ENCODE measurements around the gene BRMS1. TPM values are rescaled to one million over a fixed set of nuclear protein-coding genes. Genes with fewer than 3 reads are reported as not detected.
"Not testable (repeated sequence)": the region's sequence is repeated elsewhere in the genome, so short reads cannot be mapped to it uniquely, and the experiment has no call there.

Gene BRMS1
- total RNA-seq, 2 experiments from 2014 or later = 55.3 to 56.8 TPM

DNA sequence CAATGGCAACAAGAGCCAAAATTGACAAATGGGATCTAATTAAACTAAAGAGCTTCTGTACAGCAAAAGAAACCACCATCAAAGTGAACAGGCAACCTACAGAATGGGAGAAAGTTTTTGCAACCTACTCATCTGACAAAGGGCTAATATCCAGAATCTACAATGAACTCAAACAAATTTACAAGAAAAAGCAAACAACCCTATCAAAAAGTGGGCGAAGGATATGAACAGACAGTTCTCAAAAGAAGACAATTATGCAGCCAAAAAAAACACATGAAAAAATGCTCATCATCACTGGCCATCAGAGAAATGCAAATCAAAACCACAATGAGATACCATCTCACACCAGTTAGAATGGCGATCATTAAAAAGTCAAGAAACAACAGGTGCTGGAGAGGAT is 24.6 kb downstream of the BRMS1 start:
- H3K4me3 Mint-ChIP-seq; ATAC-seq; H3K27me3 Mint-ChIP-seq; CTCF ChIA-PET; DNase-seq; H3K27ac Mint-ChIP-seq; H3K9me3 Mint-ChIP-seq (ENCODE audit: low read depth): not testable (repeated sequence)
- H3K4me1 Mint-ChIP-seq = peaks cover 57% of the 10 kb centered on the region
- H3K36me3 Mint-ChIP-seq = peaks cover 18% of the 10 kb centered on the region

DNA sequence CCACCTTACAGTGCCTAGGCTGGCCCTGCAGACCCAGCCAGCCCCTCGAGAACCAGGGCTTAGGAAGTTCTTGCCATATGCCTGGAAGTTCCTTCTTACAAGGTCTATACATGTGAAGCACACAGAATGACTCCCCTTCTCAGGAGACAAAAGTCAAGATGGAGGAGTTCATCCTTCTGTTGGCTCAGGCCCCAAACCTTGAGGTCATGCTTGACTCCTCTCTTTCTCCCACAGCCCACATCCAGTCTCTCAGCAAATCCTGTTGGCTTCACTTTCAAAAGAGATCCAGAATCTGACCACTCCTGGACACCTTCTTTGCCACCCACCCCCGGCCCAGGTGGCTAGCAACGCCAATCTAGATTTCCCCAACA is 26.3 kb downstream of the BRMS1 start:
- H3K9me3 Mint-ChIP-seq (ENCODE audit: low read depth) = peaks cover 2% of the 10 kb centered on the region
- DNase-seq = no peak
- H3K36me3 Mint-ChIP-seq = peaks cover 20% of the 10 kb centered on the region
- H3K4me3 Mint-ChIP-seq = peak overlapping the region; percentile 19
- peak overlapping the region; percentile 99 for H3K27ac Mint-ChIP-seq
- CTCF ChIA-PET = interaction anchor here (0.9 to 2.7 kb wide), 4 partner anchors 8 to 53 kb away, joined by 5 to 14 read pairs (median 10); partner anchors contain the start of genes RIN1 and SLC29A2
- no peaks in the 10 kb centered on the region for H3K27me3 Mint-ChIP-seq
- ATAC-seq = no peak
- peaks cover 58% of the 10 kb centered on the region for H3K4me1 Mint-ChIP-seq

DNA sequence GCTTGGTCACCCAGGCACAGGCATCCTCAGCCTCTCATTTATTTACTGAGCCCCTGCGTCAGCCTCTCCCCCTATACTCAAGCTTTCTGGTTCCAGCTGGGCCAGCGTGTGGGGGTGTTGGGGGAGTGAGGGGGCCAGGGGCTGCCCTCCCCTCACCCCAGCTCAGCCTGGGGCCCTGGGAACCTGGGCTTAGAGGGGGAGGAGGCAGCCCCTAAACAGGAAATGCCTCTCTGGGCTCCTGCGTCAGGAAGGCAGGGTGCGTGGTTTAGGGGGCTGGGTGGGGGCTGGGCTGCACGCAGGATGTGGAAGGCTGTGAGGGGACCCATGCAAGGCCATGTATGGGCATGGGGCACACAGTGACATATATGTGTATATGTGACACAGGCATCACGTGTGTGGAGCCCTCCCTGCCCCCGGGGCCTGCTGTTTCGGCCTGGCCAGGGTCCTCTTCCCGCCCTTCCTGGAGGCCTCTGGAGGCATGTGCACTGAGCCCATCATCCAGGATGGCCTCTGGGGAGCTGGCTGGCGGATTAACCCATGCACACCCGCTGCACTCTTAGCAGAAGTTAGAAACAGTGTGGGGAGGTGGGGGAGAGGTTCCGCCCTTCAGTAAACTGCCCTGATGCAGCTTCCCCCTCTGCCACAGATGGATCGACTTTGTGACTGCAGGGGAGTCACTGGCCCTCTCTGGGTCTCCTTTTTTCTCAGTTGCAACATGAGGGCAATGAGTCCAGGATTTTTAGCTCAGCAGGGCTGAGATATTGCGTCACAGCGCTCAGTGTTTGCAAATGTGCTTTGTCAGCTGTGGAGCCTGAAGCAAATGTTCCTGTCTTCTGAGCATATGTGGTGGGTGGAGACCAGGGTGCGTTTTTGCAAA is 26.9 kb downstream of the BRMS1 start:
- Mint-ChIP-seq H3K4me1 (peaks cover 60% of the 10 kb centered on the region), H3K9me3 (ENCODE audit: low read depth) (peaks cover 2% of the 10 kb centered on the region), H3K4me3 (peak overlapping the region; percentile 56), H3K27ac (peak overlapping the region; percentile 99), H3K36me3 (peaks cover 20% of the 10 kb centered on the region), H3K27me3 (no peaks in the 10 kb centered on the region)
- CTCF ChIA-PET = interaction anchor here (0.9 to 2.7 kb wide), 10 partner anchors 9 to 121 kb away, joined by 3 to 14 read pairs (median 4); partner anchors contain the start of genes MRPL11, RIN1, SLC29A2 and YIF1A
- DNase-seq (peak; percentile 95), ATAC-seq (peak; percentile 77)

DNA sequence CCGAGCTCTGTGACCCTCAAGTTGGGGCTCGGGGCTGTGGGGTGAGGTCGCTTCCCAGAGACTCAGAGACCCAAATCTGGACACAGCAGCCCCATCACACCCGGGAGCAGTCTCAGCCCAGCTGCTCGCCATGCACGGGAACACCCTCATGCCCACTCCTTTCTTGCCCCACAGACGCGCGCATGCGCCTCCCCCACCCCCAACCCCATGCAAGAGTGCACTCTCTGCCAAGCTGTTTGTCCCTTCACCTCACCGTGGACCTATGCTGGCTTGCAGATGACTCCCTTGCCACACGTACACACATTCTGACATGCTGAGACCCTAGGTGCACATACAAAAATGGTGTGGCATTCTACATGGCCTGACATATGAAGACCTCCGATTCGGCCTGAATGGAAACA is 27.6 kb downstream of the BRMS1 start:
- Mint-ChIP-seq H3K4me1 (peaks cover 59% of the 10 kb centered on the region), H3K27ac (peak overlapping the region; percentile 99), H3K27me3 (no peaks in the 10 kb centered on the region), H3K4me3 (peak overlapping the region; percentile 56), H3K36me3 (peaks cover 20% of the 10 kb centered on the region), H3K9me3 (ENCODE audit: low read depth) (peaks cover 2% of the 10 kb centered on the region)
- ATAC-seq (peak; percentile 15), DNase-seq (peak; percentile 79)
- CTCF ChIA-PET = interaction anchor here (0.8 to 2.7 kb wide), 10 partner anchors 9 to 121 kb away, joined by 3 to 14 read pairs (median 4); partner anchors contain the start of genes MRPL11, RIN1 and YIF1A

DNA sequence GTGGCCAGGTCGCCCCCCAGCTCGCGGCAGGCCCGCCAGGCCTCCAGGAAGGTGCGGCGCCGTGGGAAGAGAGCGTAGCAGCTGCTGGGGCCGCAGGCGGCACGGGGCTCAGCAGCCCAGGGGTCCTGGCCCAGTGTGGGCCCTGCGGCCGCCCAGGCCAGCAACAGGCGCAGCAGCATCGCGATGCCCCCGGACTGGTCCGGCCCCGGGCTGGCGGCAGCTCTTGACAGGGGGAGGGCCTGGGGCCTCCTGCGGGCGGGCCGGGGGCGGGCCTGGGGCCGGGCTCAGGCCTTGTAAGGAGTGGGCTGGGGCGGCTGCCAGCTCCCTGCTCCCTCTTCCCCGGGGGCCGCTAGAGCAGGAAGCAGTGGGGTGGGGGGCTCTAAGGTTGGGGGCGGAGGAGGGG is 28.1 kb downstream of the BRMS1 start, which contains the start of gene CD248:
CD248 (minus strand) TSS at position 196 of the 403 bp plus-strand sequence; CDS start at position 179, 17 bp downstream.
- peak within 1 kb of the TSS; percentile 99 for H3K27ac Mint-ChIP-seq
- CTCF ChIA-PET = interaction anchor here (0.8 to 2.7 kb wide), 9 partner anchors 10 to 122 kb away, joined by 3 to 14 read pairs (median 4); partner anchors contain the start of genes MRPL11, RIN1 and YIF1A
- H3K36me3 Mint-ChIP-seq = peaks cover 20% of the 10 kb centered on the region
- H3K9me3 Mint-ChIP-seq (ENCODE audit: low read depth) = peaks cover 2% of the 10 kb centered on the region
- peak within 1 kb of the TSS; percentile 69 for H3K4me3 Mint-ChIP-seq
- H3K27me3 Mint-ChIP-seq = no peaks in the 10 kb centered on the region
- peaks cover 59% of the 10 kb centered on the region for H3K4me1 Mint-ChIP-seq
- ATAC-seq (peak; percentile 8), DNase-seq (peak; percentile 68)

DNA sequence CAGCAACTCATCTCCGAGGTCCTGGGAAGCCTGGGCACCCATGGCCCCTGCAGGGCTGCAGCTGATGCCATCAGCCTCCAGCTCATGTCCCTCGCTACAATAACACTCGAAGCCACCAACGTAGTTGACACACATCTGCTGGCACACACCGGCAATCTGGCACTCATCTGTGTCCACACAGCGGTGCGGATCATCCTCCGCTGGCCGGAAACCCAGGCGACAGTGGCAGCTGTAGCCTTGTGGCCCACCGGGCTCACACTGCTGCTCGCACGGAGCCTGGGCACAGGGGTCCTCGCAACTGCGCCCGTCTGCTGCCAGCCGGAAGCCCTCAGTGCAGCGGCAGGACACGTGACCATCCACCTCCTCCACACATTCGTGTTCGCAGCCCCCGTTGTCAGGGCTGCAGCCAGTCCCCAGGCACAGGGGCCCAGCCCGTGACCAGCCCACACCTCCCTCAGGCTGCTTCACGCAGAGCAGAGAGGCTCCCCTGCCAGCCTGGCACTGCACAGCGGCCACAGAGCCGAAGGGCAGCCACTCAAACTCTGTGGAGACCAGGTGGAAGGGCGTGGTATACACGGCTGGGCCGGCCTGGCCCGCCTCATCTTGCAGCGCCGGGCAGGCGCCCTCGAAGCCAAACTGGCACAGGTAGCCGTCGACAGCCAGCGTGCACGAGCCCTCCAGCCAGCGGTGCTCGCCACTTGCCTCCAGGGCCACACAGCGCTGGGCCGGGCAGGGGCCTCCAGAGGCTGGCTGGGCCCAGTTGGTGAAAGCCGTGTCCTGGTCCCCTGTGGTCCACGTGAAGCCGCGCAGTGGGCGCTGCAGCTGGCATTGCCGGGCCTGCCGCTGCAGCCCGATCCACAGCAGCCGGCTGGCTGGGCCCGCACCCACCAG is 28.7 kb downstream of the BRMS1 start:
- Mint-ChIP-seq H3K4me1 (peaks cover 63% of the 10 kb centered on the region), H3K9me3 (ENCODE audit: low read depth) (peaks cover 2% of the 10 kb centered on the region), H3K27me3 (no peaks in the 10 kb centered on the region), H3K27ac (peak overlapping the region; percentile 82), H3K4me3 (peak overlapping the region; percentile 69), H3K36me3 (peaks cover 20% of the 10 kb centered on the region)
- CTCF ChIA-PET = interaction anchor here (0.8 to 7.0 kb wide), 7 partner anchors 11 to 70 kb away, joined by 3 to 174 read pairs (median 6); partner anchors contain the start of genes RIN1 and YIF1A
- peak; percentile 61 for DNase-seq
- ATAC-seq = no peak

DNA sequence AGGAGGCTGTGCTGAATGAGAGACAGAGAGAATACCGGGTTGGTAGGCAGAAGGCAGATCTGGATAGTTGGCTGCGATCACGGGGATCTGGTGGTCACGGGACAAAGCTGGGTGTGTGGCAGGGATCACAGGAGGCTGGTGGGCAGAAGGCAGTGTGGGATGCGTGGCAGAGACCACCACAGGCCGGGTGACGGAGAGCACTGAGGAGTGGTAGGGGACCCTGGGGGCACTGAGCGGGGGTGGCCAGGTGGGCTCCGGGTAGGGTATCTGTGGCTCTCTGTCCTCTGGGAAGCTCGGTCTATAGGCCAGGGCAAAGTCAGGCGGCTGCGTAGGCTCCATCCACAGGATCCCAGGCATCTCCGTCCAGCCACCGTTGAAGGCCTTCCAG is 29.4 kb downstream of the BRMS1 start:
- H3K27ac Mint-ChIP-seq = peak overlapping the region; percentile 82
- no peak for ATAC-seq
- H3K9me3 Mint-ChIP-seq (ENCODE audit: low read depth) = peaks cover 2% of the 10 kb centered on the region

DNA sequence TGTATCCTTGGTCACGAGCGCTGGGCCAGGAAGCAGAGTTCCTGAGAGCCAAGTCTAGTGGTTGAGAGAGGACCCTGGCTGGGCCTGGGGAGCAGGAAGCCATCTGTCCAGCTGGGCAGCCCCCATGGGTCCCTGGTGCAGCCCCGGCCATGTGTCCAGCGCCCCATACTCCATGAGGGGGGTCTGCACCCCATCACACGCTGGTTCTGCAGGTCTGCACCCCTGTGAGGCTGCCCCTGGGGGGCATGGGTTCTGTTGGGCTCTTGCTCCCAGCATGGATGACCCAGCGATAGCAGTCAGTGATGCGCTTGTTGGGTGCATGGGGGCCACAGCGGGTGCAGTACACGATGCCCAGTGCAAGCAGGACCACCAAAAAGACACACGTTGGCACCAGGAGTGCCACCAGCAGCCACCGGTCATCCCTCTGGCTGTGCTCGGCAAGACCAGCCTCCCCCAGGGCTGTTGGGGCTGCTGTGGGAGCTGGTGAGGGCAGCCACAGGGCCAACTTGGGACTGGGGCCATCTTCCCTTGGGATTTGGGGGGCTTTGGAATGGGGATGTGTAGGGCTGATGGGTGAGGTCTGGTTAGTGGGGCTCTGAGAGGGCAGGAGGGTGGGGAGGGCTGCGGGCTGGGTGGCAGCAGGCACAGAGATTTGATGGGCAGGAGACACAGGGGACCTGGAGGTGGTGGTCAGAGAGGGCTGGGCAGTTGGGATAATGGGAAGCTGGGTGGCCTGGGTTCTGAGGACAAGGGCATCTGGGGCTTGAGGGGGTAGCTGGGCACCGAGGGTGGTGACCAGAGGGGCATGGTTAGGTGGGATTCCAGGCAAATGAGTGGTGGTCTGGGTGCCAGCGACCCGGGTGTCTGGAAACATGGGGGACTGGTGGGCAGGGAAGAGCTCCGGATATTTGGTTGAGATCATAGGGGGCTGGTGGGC is 30.1 kb downstream of the BRMS1 start:
- Mint-ChIP-seq H3K27me3 (no peaks in the 10 kb centered on the region), H3K9me3 (ENCODE audit: low read depth) (no peaks in the 10 kb centered on the region), H3K27ac (peak overlapping the region; percentile 91), H3K4me1 (peaks cover 59% of the 10 kb centered on the region), H3K4me3 (peak overlapping the region; percentile 89), H3K36me3 (peaks cover 15% of the 10 kb centered on the region)
- CTCF ChIA-PET = interaction anchor here (1.0 to 7.0 kb wide), 3 partner anchors 11 to 28 kb away, joined by 3 to 174 read pairs (median 75); partner anchors contain the start of gene RIN1
- no peak for DNase-seq
- no peak for ATAC-seq

More for the DNA sequence above, 29.4 kb downstream of the BRMS1 start:
- DNase-seq = no peak
- Mint-ChIP-seq H3K4me1 (peaks cover 63% of the 10 kb centered on the region), H3K36me3 (peaks cover 20% of the 10 kb centered on the region), H3K27me3 (no peaks in the 10 kb centered on the region), H3K4me3 (peak overlapping the region; percentile 69)
- CTCF ChIA-PET = interaction anchor here (1.0 to 7.0 kb wide), 2 partner anchors 17 to 29 kb away, joined by 3 to 174 read pairs; partner anchors contain the start of gene RIN1

DNA sequence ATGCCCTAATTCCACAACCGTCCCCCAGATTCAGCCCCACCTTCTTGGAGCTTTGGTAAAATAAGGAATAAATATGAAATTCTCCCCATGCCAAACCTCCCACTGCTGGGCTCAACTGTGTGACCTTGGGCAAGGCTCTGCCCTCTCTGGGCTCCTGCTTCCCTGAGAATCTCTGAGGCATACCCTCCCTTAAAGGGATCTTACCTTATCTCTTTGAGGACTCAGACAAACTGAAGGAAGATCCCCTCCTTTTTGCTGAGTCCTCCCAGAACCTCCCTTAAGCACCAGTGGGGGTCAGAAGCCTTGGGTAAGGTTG is 30.8 kb downstream of the BRMS1 start:
- CTCF ChIA-PET = interaction anchor here (2.0 to 7.0 kb wide), 5 partner anchors 12 to 95 kb away, joined by 5 to 174 read pairs (median 75); partner anchors contain the start of gene RIN1
- H3K9me3 Mint-ChIP-seq (ENCODE audit: low read depth) = no peaks in the 10 kb centered on the region
- peaks cover 53% of the 10 kb centered on the region for H3K4me1 Mint-ChIP-seq
- H3K4me3 Mint-ChIP-seq = peak overlapping the region; percentile 89
- DNase-seq (no peak), ATAC-seq (no peak)
- H3K36me3 Mint-ChIP-seq = peaks cover 13% of the 10 kb centered on the region
- H3K27ac Mint-ChIP-seq = peak overlapping the region; percentile 91
- H3K27me3 Mint-ChIP-seq = peaks cover under 1% of the 10 kb centered on the region

DNA sequence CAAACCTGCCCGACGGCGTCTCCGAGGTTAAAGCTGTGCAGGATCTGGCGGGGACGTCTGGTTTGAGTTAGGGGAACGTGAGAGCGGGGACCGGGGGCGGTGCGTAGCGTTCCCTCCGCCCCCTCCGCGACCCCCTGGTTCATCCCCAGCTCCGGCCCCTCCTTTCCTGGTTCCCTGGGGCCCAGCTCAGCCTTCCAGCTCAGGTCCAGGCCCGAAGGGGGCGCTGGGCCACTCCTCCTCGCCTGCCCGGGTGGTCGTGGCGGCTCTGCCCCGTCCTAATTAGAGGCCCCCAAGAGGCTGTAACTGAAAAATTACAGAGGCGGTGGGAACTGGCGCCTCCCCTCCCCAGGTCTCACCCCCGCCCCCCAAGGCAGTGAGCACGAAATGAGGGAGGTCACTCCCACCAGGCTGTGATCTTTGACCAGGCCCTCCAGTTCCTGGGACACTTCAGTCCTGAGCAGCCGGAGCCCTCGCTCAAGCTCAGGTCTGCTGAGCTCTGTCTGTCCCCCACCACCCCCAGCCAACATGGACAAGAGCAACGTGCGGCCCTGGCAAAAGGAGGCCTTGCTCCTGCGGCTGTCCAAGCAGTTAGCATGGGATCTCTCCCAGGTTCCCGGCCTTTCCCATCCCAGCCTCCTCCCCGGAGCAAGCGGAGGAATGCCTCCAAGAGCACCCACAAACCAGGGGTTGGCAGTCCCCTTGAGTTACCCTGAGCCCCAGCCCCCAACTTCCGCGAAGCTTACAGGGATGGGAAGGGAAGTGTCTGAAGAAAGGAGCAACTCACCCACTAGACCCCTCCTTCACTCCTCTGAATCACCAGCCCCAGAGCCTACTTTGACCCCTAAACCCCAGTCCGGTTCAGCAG is 31.4 kb downstream of the BRMS1 start:
- H3K27me3 Mint-ChIP-seq = peaks cover 3% of the 10 kb centered on the region
- no peaks in the 10 kb centered on the region for H3K9me3 Mint-ChIP-seq (ENCODE audit: low read depth)
- ATAC-seq (no peak), DNase-seq (no peak)
- CTCF ChIA-PET = interaction anchor here (0.5 to 7.0 kb wide), 19 partner anchors 9 to 197 kb away, joined by 3 to 174 read pairs (median 13); partner anchors contain the start of genes B4GAT1, BRMS1, DPP3 and MRPL11
- H3K4me1 Mint-ChIP-seq = peaks cover 47% of the 10 kb centered on the region
- H3K36me3 Mint-ChIP-seq = peaks cover 8% of the 10 kb centered on the region
- peak overlapping the region; percentile 89 for H3K4me3 Mint-ChIP-seq
- H3K27ac Mint-ChIP-seq = peak overlapping the region; percentile 91
